Lung (tissue), 12 donors: Measurements from ENCODE around the gene IFRD2. TPM values are rescaled to one million over a fixed set of nuclear protein-coding genes. Genes with fewer than 3 reads are reported as not detected.
A peak's percentile ranks its signal among the peaks of the same experiment; 100 is the strongest.

Source experiments
- ATAC-seq: fragments of 200-7000 bp; cut with Tn5 transposase; one replicate; pipeline ENCODE4 v1.9.1; 2020; ENCODE audit warnings: moderate number of reproducible peaks; ENCODE audit not compliant: insufficient read depth, low FRiP score
- DNase-seq, 3 donors: peaks; one replicate each; pipeline ENCODE4 v3.0.0-alpha.2; 2013 to 2017
- H3K27ac ChIP-seq, 2 donors: one replicate each; pipeline ENCODE4 v1.5.1; 2013; ENCODE audit warnings: mild to moderate bottlenecking in 2 of 2, moderate library complexity in 2 of 2, control low read depth in 1 of 2, inconsistent platforms in 1 of 2, low read depth in 1 of 2, low read length in 1 of 2
- H3K27me3 ChIP-seq, 3 donors: one replicate each; pipeline ENCODE4 v1.5.1; 2013; ENCODE audit warnings: low read length in 2 of 3; ENCODE audit not compliant: control insufficient read depth in 3 of 3, insufficient read depth in 3 of 3
- H3K36me3 ChIP-seq, 4 donors: one replicate each; pipeline ENCODE4 v1.5.1; 2013; ENCODE audit warnings: low read length in 4 of 4, mild to moderate bottlenecking in 1 of 4, moderate library complexity in 1 of 4; ENCODE audit not compliant: control insufficient read depth in 4 of 4, insufficient read depth in 4 of 4
- H3K4me1 ChIP-seq, 5 donors: one replicate each; pipeline ENCODE4 v1.5.1; 2013; ENCODE audit warnings: low read length in 5 of 5, mild to moderate bottlenecking in 2 of 5, moderate library complexity in 1 of 5; ENCODE audit not compliant: control insufficient read depth in 5 of 5, insufficient read depth in 5 of 5
- H3K4me3 ChIP-seq: one replicate; pipeline ENCODE4 v1.5.1; 2013; ENCODE audit warnings: mild to moderate bottlenecking, control low read depth, moderate library complexity
- H3K9ac ChIP-seq, 2 donors: one replicate each; pipeline ENCODE4 v1.5.1; 2013; ENCODE audit warnings: low read length in 2 of 2, control low read depth in 1 of 2; ENCODE audit not compliant: insufficient read depth in 1 of 2
- H3K9me3 ChIP-seq, 4 donors: one replicate each; pipeline ENCODE4 v1.5.1; 2013; ENCODE audit warnings: low read length in 3 of 4, mild to moderate bottlenecking in 1 of 4, moderate library complexity in 1 of 4; ENCODE audit not compliant: control insufficient read depth in 4 of 4, insufficient read depth in 3 of 4
- CTCF ChIP-seq: IDR thresholded peaks from 2 replicates; pipeline ENCODE4 v1.5.1; 2012; ENCODE audit warnings: mild to moderate bottlenecking; ENCODE audit errors: control extremely low read depth, extremely low read depth
- WGBS, 2 donors: extraction: QIAGEN DNeasy Blood & Tissue Kit; methylation state at CpG; one replicate each; pipeline ENCODE4 v1.1.7; 2013; 5-methylcytosine and 5-hydroxymethylcytosine counted together
- polyA plus RNA-seq, 2 donors: library from polyadenylated mRNA; stranded (reverse); fragments of 200-250 nt; gene quantifications; one replicate each; pipeline ENCODE4 v1.2.1, GENCODE V29; 2013
- total RNA-seq, 2 donors: library from RNA; depleted of rRNA in 1 of 2; stranded (reverse); fragments of >200 nt in 1 of 2; gene quantifications; one replicate each; pipeline ENCODE4 v1.2.1, GENCODE V29; 2014 to 2021
- donor health status: control.
- donor health status: control.
- donor health status: Bipolar disorder and iron deficiency.
- donor health status: healthy.
- donor health status: DM: yes; HTN: yes; CAD: no.

Gene IFRD2
- total and polyA plus RNA-seq, 4 donors = 14.7 to 107 (median 95.1) TPM

GRCh38 chr3:50241163-50241562 is 51.1 kb downstream of the IFRD2 start:
- 62 to 79% methylated on average over 4 of the region's 4 CpGs for WGBS, 2 donors
- Histone ChIP-seq H3K9me3 (no peaks in the 10 kb centered on the region), H3K36me3 (peaks cover 0 to 11% (median 6%) of the 10 kb centered on the region in 4 donors), H3K4me3 (no peak overlapping the region), H3K4me1 (peaks cover 2 to 50% (median 15%) of the 10 kb centered on the region in 5 donors), H3K27me3 (no peaks in the 10 kb centered on the region), H3K27ac (peak overlapping the region; percentile 84 to 95), H3K9ac (no peak overlapping the region)
- DNase-seq (no peak), ATAC-seq (no peak)
- no peak for TF ChIP-seq CTCF

DNA sequence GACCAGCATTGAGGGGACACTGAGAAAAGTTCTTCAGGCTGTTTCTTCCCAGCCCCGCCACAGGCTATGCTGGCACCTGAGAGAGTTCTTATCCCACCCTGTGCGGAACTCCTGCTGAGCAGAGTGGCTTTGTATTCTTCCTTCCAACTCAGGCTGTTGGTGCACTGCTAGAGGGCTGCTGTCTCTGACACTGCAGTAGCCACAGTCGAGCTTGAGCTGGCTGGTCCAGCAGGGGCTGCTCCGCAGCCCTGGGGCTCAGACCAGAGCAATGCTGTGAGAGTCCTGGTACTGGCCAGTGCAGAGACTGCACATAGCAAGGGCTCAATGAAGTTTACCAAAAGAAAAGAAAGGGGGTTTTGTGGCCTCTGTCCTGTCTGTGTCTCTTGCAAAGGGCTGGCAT is 52.6 kb downstream of the IFRD2 start:
- no peak for TF ChIP-seq CTCF
- H3K27me3 ChIP-seq = no peaks in the 10 kb centered on the region
- H3K9me3 ChIP-seq = no peaks in the 10 kb centered on the region
- WGBS, 2 donors = 70 to 80% methylated on average over 4 of the region's 4 CpGs
- peaks cover 0 to 11% (median 6%) of the 10 kb centered on the region in 4 donors for H3K36me3 ChIP-seq
- peaks cover 2 to 40% (median 8%) of the 10 kb centered on the region in 5 donors for H3K4me1 ChIP-seq
- no peak overlapping the region for H3K4me3 ChIP-seq
- ATAC-seq (no peak), DNase-seq (no peak)
- H3K27ac ChIP-seq = peak overlapping the region; percentile 59 to 97
- no peak overlapping the region for H3K9ac ChIP-seq

- Histone ChIP-seq H3K36me3 (peaks cover 0 to 10% (median 5%) of the 10 kb centered on the region in 4 donors), H3K4me3 (peak overlapping the region; percentile 88), H3K4me1 (peaks cover 2 to 40% (median 8%) of the 10 kb centered on the region in 5 donors), H3K9ac (peak overlapping the region in 1 of 2 donors; percentile 80), H3K27me3 (no peaks in the 10 kb centered on the region), H3K27ac (peak overlapping the region; percentile 95 to 97), H3K9me3 (no peaks in the 10 kb centered on the region)
- ATAC-seq = no peak
- no peak for DNase-seq
- TF ChIP-seq CTCF = no peak
- 7 to 12% methylated on average over 7 of the region's 7 CpGs for WGBS, 2 donors
These were observed 53.6 kb downstream of the IFRD2 start for GRCh38 chr3:50238549-50239026.
